Measurements from ENCODE around the gene CACNA1I.

The CACNA1I gene

DNA sequence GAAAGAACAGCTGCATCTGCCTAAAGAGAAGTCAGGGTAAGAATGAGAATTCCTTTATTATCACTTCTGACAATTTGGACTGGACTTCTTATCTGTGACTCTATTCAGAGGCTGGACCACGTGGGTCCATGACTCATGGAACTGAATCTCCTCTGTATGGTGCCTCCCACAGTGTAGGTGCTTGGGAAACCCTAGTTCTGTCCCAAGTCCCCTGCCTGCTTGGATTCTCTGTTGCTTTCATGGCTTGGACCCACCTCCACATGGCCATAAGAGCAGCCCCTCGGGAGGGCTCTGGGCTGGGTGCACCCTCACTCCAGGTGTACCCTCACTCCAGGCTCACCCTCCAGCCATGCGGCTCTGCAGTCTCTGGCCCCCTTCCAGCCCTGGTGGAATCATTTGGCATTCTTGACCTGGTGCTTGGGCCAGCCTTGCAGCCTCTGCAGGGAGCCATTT lies 153.4 kb downstream of the CACNA1I start (continued):
- TF ChIP-seq, protein P1, sequence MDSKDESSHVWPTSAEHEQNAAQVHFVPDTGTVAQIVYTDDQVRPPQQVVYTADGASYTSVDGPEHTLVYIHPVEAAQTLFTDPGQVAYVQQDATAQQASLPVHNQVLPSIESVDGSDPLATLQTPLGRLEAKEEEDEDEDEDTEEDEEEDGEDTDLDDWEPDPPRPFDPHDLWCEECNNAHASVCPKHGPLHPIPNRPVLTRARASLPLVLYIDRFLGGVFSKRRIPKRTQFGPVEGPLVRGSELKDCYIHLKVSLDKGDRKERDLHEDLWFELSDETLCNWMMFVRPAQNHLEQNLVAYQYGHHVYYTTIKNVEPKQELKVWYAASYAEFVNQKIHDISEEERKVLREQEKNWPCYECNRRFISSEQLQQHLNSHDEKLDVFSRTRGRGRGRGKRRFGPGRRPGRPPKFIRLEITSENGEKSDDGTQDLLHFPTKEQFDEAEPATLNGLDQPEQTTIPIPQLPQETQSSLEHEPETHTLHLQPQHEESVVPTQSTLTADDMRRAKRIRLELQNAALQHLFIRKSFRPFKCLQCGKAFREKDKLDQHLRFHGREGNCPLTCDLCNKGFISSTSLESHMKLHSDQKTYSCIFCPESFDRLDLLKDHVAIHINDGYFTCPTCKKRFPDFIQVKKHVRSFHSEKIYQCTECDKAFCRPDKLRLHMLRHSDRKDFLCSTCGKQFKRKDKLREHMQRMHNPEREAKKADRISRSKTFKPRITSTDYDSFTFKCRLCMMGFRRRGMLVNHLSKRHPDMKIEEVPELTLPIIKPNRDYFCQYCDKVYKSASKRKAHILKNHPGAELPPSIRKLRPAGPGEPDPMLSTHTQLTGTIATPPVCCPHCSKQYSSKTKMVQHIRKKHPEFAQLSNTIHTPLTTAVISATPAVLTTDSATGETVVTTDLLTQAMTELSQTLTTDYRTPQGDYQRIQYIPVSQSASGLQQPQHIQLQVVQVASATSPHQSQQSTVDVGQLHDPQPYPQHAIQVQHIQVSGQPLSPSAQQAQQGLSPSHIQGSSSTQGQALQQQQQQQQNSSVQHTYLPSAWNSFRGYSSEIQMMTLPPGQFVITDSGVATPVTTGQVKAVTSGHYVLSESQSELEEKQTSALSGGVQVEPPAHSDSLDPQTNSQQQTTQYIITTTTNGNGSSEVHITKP (tag by site-specific recombination; IDR thresholded peaks at IDR 0.05): peak; percentile 34; the same call in 1 of the 2 replicates
- TF ChIP-seq ZIC2 (tag by site-specific recombination; IDR thresholded peaks at IDR 0.05) (peak; percentile 52), ZNF626 (tag by site-specific recombination; IDR thresholded peaks at IDR 0.05) (no peak), EGR2 (tag by site-specific recombination; IDR thresholded peaks at IDR 0.05; ENCODE audit: low read depth) (0 out of 2 replicates have a peak, but pooled peaks have one; percentile 16), ZNF335 (tag by site-specific recombination; conservative IDR thresholded peaks at IDR 0.05) (peak; percentile 41; the same call in 1 of the 2 replicates), ZNF629 (tag by site-specific recombination; IDR thresholded peaks at IDR 0.05) (0 out of 2 replicates have a peak, but pooled peaks have one; percentile 20)
- TF ChIP-seq, protein P2, sequence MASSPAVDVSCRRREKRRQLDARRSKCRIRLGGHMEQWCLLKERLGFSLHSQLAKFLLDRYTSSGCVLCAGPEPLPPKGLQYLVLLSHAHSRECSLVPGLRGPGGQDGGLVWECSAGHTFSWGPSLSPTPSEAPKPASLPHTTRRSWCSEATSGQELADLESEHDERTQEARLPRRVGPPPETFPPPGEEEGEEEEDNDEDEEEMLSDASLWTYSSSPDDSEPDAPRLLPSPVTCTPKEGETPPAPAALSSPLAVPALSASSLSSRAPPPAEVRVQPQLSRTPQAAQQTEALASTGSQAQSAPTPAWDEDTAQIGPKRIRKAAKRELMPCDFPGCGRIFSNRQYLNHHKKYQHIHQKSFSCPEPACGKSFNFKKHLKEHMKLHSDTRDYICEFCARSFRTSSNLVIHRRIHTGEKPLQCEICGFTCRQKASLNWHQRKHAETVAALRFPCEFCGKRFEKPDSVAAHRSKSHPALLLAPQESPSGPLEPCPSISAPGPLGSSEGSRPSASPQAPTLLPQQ (tag by site-specific recombination; IDR thresholded peaks at IDR 0.05): peak; percentile 43; the same call in 1 of the 2 replicates

DNA sequence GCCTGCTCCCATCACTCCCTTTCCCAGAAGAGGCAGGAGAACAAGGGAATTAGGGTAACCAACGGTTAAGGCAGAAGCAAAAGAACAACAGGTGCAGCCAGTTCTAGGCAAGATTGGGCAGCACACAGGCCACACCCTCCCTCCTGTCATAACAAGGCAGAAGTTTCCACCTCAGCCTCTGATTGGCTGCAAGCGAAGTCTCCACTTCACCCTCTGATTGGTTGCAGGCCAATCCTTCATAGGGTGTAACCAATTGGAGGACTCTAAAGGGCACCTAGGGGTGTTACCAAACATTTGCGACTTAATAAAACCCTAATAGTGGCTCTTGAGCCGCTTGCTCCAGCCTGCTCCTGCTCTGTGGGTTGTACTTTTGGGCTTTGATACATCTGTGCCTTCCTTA lies 153.8 kb downstream of the CACNA1I start:
- Histone ChIP-seq H3K4me1 (ENCODE audit: control insufficient read depth, insufficient read depth, low read length) (peaks cover 2% of the 10 kb centered on the region; the same call in 1 of the 2 replicates), H3K27ac (ENCODE audit: extremely low read depth, low read depth, low read length) (no peak overlapping the region), H3K9me3 (ENCODE audit: control insufficient read depth, insufficient read depth, low read depth, low read length) (no peaks in the 10 kb centered on the region), H3K36me3 (ENCODE audit: control insufficient read depth in 2 of 2, insufficient read depth in 1 of 2, low read length in 2 of 2) (no peaks in the 10 kb centered on the region), H3K4me3 (ENCODE audit: low read depth, low read length) (no peak overlapping the region)
- CTCF ChIA-PET: no interaction called here
- POLR2A ChIA-PET: no interaction called here
- TF ChIP-seq SCRT2 (tag by site-specific recombination; IDR thresholded peaks at IDR 0.05) (peak; percentile 67; the same call in 1 of the 2 replicates), YY2 (tag by site-specific recombination; IDR thresholded peaks at IDR 0.05) (no peak), ZBTB48 (tag by site-specific recombination; IDR thresholded peaks at IDR 0.05) (no peak), ZNF426 (tag by site-specific recombination; IDR thresholded peaks at IDR 0.05) (no peak), ZFP37 (tag by site-specific recombination; IDR thresholded peaks at IDR 0.05) (no peak), SP2 (tag by site-specific recombination; IDR thresholded peaks at IDR 0.05) (peak; percentile 40), OSR2 (tag by site-specific recombination; IDR thresholded peaks at IDR 0.05) (no peak)
- TF ChIP-seq, protein P3, sequence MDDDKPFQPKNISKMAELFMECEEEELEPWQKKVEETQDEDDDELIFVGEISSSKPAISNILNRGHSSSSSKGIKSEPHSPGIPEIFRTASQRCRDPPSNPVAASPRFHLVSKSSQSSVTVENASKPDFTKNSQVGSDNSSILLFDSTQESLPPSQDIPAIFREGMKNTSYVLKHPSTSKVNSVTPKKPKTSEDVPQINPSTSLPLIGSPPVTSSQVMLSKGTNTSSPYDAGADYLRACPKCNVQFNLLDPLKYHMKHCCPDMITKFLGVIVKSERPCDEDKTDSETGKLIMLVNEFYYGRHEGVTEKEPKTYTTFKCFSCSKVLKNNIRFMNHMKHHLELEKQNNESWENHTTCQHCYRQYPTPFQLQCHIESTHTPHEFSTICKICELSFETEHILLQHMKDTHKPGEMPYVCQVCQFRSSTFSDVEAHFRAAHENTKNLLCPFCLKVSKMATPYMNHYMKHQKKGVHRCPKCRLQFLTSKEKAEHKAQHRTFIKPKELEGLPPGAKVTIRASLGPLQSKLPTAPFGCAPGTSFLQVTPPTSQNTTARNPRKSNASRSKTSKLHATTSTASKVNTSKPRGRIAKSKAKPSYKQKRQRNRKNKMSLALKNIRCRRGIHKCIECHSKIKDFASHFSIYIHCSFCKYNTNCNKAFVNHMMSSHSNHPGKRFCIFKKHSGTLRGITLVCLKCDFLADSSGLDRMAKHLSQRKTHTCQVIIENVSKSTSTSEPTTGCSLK (tag by site-specific recombination; IDR thresholded peaks at IDR 0.05): no peak

GRCh38 chr22:39724857-39725256 lies 154.3 kb downstream of the CACNA1I start:
- no peak overlapping the region for H3K4me3 ChIP-seq (ENCODE audit: low read depth, low read length)
- no peaks in the 10 kb centered on the region for H3K36me3 ChIP-seq (ENCODE audit: control insufficient read depth in 2 of 2, insufficient read depth in 1 of 2, low read length in 2 of 2)
- peaks cover 2% of the 10 kb centered on the region; the same call in 1 of the 2 replicates for H3K4me1 ChIP-seq (ENCODE audit: control insufficient read depth, insufficient read depth, low read length)
- H3K9me3 ChIP-seq (ENCODE audit: control insufficient read depth, insufficient read depth, low read depth, low read length): no peaks in the 10 kb centered on the region
- ChIA-PET POLR2A (no interaction called here), CTCF (no interaction called here)
- H3K27ac ChIP-seq (ENCODE audit: extremely low read depth, low read depth, low read length): no peak overlapping the region
- TF ChIP-seq ZNF544 (tag by site-specific recombination; IDR thresholded peaks at IDR 0.05): no peak
- no peak for TF ChIP-seq ZNF548 (tag by site-specific recombination; IDR thresholded peaks at IDR 0.05)
- TF ChIP-seq ZEB2 (tag by site-specific recombination; IDR thresholded peaks at IDR 0.05): no peak
- no peak for TF ChIP-seq MZF1 (tag by site-specific recombination; IDR thresholded peaks at IDR 0.05; ENCODE audit: borderline replicate concordance)
- no peak for TF ChIP-seq ZNF48 (tag by site-specific recombination; IDR thresholded peaks at IDR 0.05)
- TF ChIP-seq PATZ1 (tag by site-specific recombination; IDR thresholded peaks at IDR 0.05): no peak
- TF ChIP-seq ZNF654 (tag by site-specific recombination; IDR thresholded peaks at IDR 0.05; ENCODE audit: low read depth): no peak
- TF ChIP-seq GLIS2 (tag by site-specific recombination; IDR thresholded peaks at IDR 0.05): no peak
- no peak for TF ChIP-seq ZNF292 (tag by site-specific recombination; IDR thresholded peaks at IDR 0.05; ENCODE audit: borderline replicate concordance, low read depth)
- no peak for TF ChIP-seq ZNF830 (tag by site-specific recombination; IDR thresholded peaks at IDR 0.05; ENCODE audit: low read depth)
- no peak for TF ChIP-seq ZNF174 (tag by site-specific recombination; IDR thresholded peaks at IDR 0.05)

Data from HEK293 (cell line).